Endothelial cell of umbilical vein (primary cell): Measurements from ENCODE around the gene HSPA1A.
"Not testable (repeated sequence)": the region's sequence is repeated elsewhere in the genome, so short reads cannot be mapped to it uniquely, and the experiment has no call there.

Experiments used
- CTCF ChIP-seq, 2 donors: IDR thresholded peaks; 1 replicate in 1 of 2; 2 replicates in 1 of 2; pipeline ENCODE4 v1.5.1; 2011; ENCODE audit warnings: low read length in 2 of 2, mild to moderate bottlenecking in 2 of 2, moderate library complexity in 2 of 2, control low read depth in 1 of 2, inconsistent platforms in 1 of 2, low read depth in 1 of 2; ENCODE audit not compliant: insufficient read depth in 1 of 2; ENCODE audit errors: extremely low read depth in 1 of 2
- EZH2 ChIP-seq: IDR thresholded peaks from 2 replicates; pipeline ENCODE4 v1.6.1; 2012; ENCODE audit warnings: borderline replicate concordance, low read depth, mild to moderate bottlenecking, moderate library complexity, low read length, inconsistent platforms; ENCODE audit not compliant: severe bottlenecking
- POLR2A ChIP-seq: IDR thresholded peaks from 2 replicates; pipeline ENCODE4 v1.6.1; 2012; ENCODE audit warnings: low read depth, mild to moderate bottlenecking, control low read depth, low read length
- POLR2AphosphoS5 ChIP-seq: IDR thresholded peaks from 2 replicates; pipeline ENCODE4 v1.6.1; 2012; ENCODE audit warnings: low read depth, mild to moderate bottlenecking, control low read depth, low read length, moderate library complexity; ENCODE audit not compliant: insufficient read depth
- TF ChIP-seq, protein P1 (sequence below): IDR thresholded peaks from 2 replicates; pipeline ENCODE4 v1.6.1; 2011; ENCODE audit not compliant: insufficient read depth, insufficient read length

- TF ChIP-seq POLR2AphosphoS5; CTCF (IDR thresholded peaks at IDR 0.05; ENCODE audit: extremely low read depth in 1 of 2, insufficient read depth in 1 of 2, low read depth in 1 of 2, low read length in 2 of 2); POLR2A; EZH2: not testable (repeated sequence)
- TF ChIP-seq, protein P1, sequence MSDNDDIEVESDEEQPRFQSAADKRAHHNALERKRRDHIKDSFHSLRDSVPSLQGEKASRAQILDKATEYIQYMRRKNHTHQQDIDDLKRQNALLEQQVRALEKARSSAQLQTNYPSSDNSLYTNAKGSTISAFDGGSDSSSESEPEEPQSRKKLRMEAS: not testable (repeated sequence)
Observed at GRCh38 chr6:31823592-31824196, 8.4 kb downstream of the HSPA1A start.
